Stimulated activated CD8-positive, alpha-beta memory T cell treated with anti-CD3 and anti-CD28 coated beads, Interleukin-15, amount 100 ng/mL, for 24 hours (primary cell): Measurements from ENCODE around the gene TIAM2.
"Not testable (repeated sequence)": the region's sequence is repeated elsewhere in the genome, so short reads cannot be mapped to it uniquely, and the experiment has no call there.

Experiments
- DNase-seq: peaks from one replicate; pipeline ENCODE4 v3.0.0-alpha.2; 2020; ENCODE audit warnings: low read depth

TIAM2 gene

DNA sequence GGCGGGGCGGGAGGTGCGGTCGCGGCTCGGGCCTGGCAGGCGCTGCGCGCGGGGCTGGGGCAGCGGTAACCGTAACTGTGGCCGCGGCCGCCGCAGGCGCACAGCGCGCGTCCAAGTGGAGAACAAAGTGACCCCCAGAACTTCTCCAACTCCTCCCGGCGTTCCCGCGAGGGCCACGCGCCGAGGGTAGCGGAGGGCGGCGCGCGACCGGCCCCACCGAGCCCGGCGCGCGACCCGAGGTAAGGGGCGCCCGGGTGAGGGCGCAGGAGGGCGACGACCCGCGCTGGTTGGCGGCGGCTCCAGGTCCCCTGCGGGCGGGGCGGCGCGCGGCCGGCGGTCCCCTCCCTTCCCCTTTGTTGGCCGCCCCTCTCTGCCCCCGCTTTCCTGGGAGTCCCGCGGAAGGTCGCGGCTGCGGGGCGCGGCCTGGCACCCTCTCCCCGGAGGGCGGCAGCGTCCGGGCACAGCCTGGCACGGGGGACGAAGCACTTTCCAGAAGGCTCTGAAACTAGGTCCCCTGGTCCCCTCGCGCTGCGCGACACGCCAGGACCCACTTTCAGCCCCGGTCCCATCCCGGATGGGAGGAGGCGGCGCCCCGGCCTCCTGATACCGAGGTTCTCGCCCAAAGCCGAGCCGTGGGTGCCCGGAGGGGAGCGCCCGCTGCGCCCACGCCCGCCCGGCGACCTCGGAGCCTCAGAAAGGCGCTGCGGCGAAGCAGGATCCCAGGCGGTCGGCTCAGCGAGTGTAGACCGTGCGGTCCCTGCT is at the start of gene TIAM2:
TSS of gene TIAM2 (plus strand) at position 62 of the 762 bp plus-strand sequence. CDS start 133,909 bp downstream, outside the sequence.
- DNase-seq = no peak

DNA sequence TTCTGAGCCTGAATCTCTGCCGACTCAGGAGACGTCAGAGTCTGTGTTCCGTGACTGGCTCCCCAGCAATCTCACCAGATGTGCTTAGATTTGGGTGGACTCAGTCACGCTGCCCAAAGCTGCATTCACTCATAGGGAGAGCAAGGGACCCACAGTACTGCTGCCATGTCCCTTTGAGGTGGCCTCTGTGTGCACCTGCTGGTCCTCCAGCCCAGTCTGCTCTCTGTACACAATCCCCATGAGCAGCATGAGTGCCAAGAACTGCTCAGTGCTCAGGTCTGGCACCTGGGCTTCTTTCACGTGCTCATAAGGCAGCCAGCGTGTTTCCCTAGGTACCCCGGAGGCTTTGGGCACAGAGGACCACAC is 44.2 kb upstream of the TIAM2 start:
- DNase-seq = no peak

DNA sequence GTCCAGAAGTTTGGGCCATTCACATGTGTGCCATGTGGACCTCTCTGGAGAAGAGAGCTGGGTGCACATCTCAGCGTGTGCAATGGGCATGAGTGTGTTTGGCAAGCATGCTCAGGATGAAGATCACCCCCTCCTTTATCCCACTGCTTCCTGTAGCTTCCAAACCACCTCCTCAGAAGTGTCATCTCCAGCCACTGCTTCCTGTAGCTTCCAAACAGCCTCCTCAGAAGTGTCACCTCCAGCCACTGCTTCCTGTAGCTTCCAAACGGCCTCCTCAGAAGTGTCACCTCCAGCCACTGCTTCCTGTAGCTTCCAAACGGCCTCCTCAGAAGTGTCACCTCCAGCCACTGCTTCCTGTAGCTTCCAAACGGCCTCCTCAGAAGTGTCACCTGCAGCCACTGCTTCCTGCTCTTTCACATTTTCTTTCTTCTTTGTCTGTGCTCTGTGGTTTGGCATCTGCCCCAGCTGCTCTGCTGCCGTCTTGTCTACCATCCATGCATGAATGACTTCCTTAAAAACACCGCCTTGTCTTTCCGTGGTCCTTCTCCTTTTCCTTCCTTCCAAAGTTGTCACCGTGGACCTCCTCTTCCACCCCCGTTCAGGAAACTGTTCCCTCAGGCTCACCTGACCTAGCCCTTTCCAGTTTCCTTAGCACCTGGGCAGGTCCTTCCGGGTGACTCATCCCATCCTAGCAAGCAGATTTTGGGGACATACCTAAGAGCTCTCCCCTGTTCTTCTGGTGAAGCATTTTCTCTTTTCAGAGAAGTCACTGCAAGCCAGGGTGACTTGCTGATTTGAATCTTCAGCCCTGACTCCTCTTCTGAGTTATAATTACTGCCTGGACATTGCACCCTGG is 43.5 kb upstream of the TIAM2 start:
- DNase-seq = no peak

DNA sequence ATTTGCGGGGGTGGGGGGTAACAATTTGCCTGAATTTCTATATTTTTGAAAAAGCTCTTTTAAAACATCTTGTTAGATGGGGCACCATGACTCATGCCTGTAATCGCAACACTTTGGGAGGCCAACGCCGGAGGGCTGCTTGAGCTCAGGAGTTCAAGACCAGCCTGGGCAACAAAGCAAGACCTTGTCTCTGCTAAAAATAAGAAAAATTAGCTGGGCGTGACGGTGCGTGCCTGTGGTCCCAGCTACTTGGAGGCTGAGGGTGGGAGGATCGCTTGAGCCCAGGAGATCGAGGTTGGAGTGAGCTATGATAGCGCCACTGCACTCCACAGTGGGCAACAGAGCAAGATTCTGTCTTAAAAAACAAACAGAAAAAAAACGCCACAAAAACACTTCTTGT is 41.5 kb upstream of the TIAM2 start:
- DNase-seq = no peak

DNA sequence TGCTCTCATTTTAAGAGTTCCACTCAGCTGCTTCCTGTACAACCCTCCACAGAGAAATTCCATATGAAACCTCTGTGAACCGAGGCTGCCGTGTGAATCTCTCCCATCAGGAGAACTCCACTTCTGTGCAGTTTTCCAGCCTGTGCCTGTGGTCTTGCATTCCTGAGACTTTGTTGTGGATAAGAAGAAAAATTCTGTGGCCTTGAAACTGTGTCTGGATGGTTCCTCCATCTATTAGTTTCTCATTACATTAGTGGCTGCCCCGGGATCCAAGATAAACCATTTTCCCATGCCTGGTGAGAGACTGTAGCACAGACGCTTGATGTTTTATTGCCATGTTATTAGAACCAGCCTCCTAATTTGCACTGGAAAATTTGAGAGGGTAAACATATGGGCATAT is 40.8 kb upstream of the TIAM2 start:
- DNase-seq = no peak

DNA sequence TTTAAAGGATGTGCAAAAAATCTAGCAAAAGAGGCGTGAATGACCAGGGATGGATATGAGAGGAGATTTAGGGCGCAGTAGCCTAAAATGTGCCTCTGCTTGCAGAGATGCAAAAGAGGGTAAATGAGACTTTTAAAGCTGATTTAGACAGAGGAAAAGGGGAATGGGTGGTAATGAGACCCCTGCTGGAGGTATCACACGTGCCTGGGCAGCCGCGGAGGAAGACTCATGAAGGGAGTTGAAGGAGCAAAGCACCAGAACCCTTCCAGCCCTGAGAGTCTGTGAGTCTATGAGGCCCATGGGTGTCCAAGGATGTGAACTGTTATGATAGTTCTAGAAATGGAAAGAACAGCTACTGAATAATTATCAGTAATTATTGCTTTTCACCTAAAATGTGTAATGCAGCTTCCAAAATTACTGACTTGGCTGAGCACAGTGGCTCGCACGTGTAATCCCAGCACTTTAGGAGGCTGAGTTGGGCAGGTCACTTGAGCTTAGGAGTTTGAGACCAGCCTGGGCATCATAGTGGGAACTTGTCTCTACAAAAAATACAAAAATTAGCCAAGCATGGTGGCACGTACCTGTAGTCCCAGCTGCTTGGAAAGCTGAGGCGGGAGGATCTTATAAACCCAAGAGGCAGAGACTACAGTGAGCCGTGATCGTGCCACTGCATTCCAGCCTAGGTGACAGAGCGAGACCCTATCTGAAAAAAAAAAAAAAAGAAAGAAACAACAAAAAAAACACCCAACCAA is 38.2 kb upstream of the TIAM2 start:
- no peak for DNase-seq

DNA sequence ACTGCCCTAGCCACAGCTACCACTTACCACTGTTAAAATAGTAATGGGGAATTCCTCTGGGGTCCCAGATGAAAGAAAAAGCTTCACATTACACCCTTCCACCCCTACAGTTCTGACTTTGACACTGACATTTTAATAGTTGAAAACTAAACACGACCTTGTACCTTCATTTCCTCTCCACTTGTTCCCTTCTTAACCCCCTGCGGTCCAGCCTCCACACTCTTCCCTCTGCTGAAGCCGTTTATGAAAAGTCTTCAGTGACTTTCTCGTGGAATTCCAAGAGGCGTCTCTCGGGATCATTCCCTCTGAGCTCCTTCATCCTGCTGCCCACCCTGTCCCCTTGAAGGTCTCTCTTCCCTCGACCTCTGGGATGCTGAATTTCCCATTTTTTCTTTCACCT is 36.6 kb upstream of the TIAM2 start:
- no peak for DNase-seq

DNA sequence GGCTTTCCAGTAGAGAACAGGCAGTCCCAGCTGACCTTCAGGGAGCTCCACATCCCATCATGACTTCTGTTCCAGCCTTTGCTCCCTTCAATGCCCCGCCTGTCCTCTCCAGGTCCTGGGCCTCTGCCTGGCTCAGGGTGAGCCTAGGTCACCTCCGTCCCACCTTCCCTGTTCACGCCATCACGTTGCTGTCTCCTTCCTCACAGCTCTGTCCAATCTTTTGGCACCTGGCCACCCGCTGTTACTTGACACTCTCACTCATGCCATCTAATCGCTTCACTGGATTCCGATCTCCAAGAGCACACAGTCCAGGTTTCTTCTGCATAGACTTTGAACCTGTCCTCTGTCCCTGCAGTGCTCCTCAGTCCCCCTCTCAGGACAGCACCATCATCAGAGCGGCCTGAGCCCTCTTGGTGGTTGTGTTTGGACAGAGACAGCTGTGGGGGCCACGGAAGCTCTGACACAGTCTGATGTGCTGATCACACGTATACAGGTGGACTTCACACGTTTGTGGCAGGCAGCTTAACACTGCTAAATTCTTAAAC is 34.7 kb upstream of the TIAM2 start:
- DNase-seq = no peak

DNA sequence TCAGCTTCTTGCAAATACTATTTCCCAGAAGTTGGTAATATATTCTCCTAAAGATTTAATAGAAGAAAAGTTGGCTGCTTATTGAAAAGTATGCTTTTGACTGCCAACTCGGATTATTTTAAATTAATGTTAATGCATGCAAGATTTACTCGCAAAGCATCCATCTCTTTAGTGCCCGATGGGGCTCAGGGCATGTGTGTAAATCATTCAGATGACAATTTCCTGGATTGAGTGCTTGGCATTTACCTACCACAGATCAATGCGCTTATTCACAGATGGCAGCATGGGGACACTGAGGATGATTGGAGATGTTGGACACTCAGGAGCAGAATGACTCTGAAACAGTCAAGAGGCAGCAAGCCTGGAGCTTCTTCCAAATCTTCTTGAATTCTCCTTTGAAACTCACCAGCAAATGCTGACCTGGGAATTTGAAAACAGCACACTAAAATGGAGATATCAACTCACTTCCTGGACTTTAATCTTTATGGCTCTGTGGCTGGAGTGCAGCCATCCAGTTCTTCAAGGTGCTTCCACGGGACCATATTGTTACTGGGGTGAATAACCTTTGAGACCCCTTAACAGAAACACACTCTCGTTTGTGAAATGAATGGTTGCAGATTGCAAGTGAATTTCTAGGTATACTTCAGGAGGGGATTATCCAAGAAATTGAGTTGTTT is 34.1 kb upstream of the TIAM2 start:
- DNase-seq = no peak

DNA sequence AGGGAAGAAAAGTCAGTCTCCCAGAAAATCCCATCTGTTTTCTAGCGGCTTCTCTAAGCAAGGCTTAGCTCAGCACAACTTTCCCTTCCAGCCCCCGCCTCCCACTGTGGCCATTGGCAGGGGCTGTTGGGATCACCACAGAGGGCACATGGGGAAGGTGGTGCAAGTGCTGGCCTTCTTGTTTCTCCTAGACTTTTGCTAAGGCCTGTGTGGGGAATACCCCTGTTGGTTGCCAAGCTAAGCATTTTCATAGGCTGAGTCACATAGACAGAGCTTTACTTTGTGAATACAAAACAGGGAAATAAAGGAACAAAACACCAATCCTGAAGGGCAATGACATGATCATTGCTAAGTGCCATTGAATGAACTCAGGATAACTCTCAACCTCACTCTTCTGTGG is 32.4 kb upstream of the TIAM2 start:
- no peak for DNase-seq

DNA sequence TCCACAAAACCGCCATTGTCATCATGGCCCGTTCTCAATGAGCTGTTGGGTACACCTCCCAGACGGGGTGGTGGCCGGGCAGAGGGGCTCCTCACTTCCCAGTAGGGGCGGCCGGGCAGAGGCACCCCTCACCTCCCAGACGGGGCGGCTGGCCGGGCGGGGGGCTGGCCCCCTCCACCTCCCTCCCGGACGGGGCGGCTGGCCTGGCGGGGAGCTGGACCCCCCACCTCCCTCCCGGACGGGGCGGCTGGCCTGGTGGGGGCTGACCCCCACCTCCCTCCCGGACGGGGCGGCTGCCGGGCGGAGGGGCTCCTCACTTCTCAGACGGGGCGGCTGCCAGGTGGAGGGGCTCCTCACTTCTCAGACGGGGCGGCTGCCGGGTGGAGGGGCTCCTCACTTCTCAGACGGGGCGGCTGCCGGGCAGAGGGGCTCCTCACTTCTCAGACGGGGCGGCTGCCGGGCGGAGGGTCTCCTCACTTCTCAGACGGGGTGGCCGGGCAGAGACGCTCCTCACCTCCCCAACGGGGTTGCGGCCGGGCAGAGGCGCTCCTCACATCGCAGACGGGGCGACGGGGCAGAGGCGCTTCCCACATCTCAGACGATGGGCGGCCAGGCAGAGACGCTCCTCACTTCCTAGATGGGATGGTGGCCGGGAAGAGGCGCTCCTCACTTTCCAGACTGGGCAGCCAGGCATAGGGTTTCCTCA is 28.9 kb upstream of the TIAM2 start:
- DNase-seq = not testable (repeated sequence)

DNA sequence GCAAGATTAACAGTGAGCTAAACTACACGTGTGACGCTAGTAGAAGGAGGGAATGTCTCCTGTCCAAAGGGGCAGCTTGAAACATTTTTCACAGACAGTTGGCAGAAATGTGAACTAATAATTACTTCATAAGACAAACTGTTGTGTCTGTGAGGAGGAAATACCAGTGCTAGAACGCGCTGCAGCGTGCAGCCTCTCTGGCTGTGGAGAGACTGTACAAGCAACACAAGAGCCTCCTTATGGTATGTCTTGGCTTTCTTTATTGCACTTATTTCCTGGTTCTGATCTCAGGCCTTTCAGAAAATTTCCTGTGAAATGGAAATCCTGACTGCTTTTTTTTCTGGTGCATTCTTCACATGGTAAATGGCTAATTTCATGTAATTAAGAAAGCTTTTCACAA is 25.3 kb upstream of the TIAM2 start:
- no peak for DNase-seq

DNA sequence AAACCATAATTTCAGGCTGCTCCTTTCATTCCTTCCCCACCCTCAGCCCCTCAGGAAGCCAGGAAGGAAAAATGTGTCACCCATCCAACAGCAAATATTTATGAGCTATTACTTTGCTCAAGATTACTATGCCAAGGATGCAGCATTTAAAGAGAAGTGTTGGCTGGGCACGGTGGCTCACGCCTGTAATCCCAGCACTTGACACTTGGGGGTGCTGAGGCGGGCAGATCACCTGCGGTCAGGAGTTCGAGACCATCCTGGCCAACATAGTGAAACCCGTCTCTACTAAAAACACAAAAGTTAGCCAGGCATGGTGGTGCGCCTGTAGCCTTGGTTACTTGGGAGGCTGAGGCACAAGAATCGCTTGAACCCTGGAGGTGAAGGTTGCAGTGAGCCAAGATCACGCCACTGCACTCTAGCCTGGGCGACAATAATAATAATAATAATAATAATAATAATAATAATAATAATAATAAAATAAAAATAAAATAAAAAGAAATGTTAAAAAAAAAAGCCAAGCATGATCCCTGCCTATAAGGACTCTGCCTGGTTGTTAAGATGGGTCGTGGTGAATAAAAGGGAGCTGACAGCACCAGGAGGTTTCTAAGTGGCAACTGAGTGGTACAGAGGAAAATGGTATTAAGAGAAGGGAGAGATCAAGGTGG is 20.5 kb upstream of the TIAM2 start:
- no peak for DNase-seq

DNA sequence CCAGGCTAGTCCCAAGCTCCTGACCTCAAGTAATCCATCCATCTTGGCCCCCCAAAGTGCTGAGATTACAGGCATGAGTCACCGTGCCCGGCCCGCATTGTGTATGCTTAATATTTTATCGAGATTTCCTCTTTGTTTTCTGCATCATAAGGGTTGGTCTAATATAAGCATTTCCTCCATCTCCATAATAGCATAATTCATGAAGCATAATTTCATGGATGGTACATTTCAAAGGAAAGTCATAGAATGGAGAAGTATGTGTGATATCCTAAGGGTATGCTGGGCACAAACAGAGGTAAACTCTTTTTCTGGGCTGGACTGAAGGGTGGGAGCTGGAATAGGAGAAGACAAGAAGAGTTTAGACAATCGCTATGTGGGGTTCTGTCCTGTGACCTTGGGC is 17.5 kb upstream of the TIAM2 start:
- DNase-seq = no peak

DNA sequence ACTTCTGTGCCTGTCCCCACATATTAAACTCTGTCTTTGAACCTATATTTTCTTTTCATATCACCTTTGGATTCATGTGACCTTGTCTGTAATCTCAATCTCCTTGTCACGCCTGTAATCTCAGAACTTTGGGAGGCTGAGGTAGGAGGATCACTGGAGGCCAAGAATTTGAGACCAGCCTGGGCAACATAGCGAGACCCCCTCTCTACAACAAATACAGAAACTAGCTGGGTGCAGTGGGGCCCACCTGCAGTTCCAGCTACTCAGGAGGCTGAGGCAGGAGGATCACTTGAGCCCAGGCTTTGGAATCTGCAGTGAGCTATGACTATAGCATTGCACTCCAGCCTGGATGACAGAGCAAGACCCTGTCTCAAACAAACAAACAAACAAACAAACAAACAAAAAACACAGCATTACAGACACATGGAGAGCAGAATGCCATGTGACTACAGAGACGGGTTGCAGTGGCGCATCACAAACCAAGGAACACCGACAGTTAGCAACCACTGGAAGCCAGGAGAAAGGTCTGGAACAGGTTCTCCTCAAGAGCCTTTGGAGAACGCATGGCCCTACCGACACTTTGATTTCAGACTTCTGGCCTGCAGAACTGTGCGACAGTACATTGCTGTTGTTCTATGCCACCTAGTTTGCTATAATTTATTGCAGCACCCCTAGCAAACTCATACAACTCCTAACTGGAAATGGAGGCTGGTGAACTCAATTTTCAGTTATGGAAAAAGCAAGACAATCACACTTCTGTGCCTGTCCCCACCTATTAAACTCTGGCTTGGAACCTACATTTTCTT is 14.6 kb upstream of the TIAM2 start:
- DNase-seq = no peak

DNA sequence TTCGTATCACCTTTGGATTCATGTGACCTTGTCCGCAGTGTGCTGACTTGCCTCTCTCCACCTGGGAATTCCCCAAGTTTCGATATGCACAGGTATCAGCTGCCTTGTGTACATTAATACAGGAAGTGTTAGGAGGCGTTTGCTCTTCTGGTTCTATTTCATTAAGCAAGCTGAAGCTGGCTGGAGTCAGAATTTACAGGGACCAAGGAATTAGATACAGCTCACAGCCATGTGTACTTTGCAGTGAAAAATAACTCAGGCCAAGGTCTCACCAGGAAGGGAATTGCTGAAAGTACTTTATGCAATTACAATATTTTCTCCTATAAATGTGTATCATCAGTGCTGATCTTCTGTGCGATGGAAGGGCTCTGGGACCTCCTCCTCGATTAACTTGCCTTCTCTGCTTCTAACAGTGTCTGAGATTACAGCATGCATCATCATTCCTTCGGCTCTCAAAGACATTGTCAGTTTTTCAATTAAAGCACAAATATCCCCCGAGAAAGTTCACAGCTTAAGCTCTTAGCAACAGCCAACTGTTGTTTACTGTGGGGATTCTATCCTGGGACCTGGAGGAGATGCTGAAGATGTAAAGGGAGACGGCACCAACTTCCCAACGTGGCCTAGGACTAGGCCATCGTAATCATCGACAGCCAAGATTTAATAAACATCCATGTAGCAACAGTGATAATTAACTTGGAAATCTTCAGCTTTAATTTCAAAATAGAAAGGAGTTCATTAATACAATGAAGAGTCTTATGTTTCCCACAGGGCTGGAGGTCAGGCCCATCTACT is 13.8 kb upstream of the TIAM2 start:
- DNase-seq = no peak

DNA sequence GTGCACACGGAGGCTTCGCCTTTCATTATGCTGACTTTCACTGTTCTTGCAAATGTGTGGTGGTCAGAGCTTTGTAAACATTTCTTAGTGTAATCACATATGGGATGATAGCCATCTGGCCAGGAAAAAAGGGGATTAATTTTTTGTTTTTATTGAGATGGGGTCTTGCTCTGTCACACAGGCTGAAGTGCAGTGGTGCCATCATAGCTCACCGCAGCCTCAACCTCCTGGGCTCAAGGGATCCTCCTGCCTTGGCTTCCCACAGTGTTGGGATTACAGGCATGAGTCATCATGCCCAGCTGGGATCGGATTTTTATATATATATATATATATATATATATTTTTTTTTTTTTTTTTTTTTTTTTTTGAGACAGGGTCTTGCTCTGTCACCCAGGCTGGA is 11.0 kb upstream of the TIAM2 start:
- DNase-seq = no peak

DNA sequence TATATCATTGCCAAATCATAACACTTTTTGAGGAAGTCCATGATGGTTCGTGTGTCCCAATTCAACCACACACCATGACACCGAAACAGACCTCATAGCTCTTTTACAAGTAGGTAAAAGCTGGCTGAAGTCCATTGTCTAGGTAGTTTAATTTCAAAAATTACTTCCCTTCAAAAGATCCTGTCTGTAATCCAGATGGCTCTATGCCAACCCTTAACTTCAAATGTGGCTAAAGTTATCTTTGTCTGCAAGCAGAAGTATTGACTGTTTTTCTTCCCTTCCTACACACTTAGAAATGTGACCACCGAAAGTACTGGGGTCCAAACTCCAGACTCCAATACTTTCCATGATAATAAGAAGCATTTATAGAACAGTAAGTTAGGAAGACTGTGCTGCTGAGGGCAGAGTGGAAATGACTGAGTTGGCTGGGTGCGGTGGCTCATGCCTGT is 8.3 kb upstream of the TIAM2 start:
- DNase-seq = no peak

DNA sequence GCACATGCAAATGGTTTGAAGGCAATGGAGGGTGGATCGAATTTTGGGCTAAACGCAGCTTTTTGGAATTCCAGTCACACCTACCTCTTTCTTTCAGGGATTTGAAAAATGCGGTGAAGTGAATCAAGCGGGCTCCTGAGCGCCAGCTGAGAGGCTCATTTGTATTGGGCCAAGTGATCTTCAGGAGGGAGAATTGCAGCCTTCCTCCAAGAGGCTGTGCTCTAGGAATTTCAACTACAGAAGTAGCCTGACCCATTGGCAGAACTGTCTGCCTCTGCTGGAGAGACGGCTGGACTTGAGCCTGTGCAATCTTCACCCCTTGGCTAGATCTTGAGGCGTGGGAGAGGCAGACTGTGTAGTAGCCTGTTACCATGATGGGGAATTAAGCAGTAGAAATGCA is 5.7 kb upstream of the TIAM2 start:
- no peak for DNase-seq
